Fibroblast of upper back skin (primary cell): ENCODE results near the gene NR5A1.

Experiments used
- DNase-seq: peaks from one replicate; pipeline ENCODE4 v3.0.0-alpha.2; 2013

NR5A1 gene

DNA sequence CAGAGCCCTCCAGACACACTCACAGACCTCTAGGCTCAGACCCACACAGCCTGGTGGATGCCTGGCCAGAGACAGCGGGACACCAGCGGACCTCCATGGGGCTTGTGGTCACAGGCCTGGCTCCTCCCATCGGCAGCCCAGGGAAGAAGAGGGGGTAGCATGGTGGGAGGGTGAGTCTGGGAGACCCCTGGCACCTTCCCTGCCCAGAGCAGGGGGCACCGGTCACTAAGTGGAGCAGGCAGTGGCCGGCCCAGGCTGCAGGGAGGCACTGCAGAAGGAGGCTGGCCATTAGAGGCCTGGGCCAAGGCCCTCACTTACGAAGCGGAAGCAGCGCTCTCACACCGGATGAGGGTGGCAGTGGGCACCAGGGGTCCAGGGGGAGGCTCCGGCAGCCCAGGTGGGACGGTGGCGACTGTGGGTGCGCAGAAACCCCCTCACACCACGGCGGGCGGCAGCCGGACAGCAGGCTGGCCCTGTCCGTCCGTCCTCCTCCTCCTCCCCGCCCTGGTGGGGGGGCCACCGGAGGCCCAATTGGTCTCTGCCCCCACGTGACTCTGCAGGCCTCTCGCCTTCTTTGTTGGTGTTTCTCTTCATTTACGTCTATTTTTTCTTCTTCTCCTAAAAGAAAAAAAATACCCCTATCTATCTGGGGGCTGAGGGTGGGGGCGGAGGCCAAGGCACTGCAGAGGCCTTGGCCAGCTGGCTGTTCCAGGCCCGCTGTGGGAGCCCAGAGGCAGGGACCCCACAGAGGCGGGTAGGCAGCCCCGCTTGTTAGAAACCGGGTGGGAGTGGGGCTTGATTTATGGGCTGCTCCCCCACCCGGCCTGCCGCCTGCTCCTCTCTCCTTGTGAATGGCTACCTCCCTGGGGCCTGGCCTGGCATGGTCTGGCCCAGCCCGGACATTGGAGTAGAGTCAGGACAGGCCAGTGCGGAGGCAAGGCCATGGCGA, at the start of gene NR5A1:
TSS of gene NR5A1 (minus strand) at position 469 of the 949 bp plus-strand sequence. CDS start 4,004 bp downstream, outside the sequence.
- DNase-seq = no peak

DNA sequence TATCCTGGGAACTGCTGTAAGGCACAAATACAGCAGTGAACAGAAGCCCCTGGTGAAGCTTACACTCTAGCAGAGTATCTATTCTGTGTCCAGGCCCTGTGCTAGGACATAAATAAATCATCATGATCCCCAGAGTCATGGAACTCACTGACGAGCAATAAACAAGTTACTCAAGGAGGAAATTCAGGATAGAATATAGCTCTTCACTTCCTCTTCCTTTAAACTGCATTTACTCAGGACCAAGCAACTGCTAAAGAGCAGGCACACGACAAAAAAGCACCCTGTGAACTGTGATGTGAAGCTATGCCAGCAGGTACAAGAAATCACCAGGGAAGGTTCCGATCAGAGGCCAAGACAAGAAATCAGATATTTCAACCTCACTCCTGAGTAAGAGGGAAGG, 47.8 kb upstream of the NR5A1 start:
- DNase-seq = no peak

DNA sequence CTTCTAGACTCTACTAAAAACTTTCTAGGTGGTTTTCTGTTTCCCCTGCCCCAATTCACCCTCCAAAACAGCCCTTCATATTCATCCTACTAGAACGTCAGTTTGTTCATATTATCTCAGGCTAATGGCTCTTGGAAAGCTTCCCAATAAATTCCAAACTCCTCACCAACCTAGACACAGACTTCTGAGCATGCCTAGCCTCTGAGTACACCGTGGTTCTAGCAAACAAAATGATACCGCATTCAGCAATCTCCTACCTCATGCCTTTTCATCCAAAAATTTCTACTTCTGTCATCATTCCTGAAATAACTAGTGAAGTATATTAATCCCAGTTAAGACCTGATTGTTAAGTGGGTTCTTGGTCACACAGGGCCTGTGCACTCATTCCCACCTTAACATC, 46.5 kb upstream of the NR5A1 start:
- peak; percentile 95 for DNase-seq

DNA sequence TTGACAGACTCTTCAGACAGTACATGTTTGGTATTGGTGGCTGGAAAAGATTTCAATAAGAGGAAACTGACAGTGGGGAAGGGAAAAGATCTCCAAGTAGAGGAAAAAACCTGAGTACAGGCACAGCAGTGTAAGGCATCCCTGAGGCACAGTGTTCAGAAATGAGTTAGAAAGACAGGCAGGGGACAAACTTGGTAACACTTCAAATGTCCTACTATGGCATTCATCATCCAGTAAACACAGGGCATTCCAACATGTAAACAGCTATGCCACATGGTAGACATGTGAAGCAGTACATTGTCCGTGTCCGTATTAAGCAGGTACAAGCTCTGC, 45.0 kb upstream of the NR5A1 start:
- DNase-seq = no peak

DNA sequence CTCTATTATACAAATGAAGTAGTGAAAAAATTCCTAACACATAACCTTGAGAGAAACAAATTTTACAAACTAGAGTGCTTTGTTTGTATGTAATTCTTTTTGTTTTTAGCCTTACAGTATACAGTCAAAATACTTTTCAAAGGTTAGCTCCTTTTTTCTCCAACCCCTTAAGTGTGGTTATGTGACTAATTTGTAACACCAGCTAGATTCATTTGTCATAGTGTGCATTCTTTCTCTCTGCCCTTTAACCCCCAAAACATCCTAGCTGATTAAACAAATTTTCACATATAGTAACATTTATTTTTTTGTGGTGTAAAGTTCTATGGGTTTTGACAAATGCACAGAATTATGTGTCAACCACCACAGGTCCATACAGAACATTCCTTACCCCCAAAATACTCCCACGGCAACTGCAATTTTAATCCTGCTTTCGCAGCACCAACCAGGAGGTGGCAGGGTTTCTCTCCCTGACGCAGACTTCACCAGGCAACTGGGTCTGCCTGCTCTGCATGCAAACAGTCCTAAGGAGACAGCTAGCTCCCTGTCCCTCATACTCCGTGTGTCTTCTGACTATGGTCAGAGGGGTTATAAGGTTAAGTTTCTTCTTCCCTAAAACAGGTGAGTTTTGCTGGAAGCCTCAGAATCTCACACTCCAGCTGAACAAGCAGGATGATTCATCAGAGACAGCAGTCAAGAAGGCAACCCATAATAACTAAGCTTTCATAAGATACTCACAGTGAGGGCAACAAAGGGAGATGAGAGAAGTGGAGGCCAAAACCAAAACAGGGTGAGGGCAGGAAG, 44.5 kb upstream of the NR5A1 start:
- peak; percentile 77 for DNase-seq

DNA sequence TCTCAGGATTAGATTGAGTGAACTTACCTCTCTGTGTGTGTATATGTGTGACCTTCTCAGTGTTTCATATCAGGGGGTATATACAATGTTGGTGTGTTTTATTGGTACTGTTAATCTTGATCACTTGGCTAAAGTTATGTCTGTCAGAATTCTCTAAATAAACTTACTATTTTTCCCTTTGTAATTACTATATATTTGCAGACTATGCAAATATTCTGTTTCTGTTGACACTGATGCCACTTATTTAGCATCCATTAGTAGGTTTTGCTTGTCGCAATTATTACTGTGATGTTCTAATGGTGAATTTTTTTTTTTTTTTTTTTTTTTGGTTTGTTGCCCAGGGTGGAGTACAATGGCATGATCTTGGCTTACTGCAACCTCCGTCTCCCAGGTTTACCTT, 42.9 kb upstream of the NR5A1 start:
- DNase-seq = no peak

DNA sequence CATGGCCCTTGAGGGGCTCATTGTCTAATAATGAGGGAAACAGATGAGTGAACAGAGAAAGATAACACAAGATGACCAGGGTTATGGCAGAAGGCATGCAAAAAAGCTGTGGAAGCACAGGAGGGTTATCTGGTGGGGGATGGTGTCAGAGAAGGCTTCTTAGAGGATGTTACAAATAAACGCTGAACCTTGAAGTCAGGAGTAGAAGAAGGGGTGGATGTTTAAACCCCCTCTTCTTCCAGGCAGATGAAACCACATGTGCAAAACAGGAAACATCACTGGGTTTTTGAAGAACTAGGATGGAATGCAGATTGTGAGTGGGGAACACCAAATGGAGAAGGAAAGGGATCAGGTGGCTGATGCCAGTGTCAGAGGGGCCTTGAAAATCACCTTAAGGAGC, 41.8 kb upstream of the NR5A1 start:
- DNase-seq = no peak

DNA sequence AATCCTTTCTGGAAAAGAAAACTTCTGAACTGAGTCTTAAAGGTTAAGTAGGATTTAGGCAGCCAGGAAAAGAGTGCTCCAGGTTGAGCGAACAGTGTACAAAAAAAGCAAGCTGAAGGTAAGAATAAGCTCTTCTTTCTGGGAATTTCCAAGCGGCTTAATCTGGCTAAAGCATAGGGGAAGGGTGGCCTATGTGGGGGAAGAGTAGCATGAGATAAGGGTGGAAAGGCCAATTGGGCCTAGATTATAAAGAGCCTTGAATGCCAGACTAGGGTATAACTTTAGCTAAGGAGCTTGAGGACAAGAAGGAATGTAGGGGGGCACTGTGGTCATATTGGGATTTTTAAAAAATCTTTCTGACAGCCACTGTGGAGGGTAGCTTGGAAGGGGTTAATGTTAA, 37.3 kb upstream of the NR5A1 start:
- DNase-seq = no peak

DNA sequence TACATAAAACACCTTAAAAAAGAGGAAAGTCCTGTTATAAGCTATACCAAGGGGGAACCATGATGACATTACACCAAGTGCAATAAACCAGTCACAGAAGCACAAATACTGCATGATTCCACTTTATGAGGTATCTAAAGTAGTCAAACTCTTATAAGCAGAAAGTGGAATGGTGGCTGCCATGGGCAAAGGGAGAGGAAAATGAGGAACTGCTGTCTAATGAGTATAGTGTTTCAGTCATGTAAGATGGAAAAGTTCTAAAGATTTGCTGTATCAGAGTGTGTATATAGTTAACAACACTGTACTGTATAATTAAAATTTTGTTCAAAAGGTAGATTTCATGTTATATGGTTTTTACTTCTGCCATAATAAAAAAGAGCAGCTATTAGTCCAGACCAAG, 34.6 kb upstream of the NR5A1 start:
- DNase-seq = no peak

DNA sequence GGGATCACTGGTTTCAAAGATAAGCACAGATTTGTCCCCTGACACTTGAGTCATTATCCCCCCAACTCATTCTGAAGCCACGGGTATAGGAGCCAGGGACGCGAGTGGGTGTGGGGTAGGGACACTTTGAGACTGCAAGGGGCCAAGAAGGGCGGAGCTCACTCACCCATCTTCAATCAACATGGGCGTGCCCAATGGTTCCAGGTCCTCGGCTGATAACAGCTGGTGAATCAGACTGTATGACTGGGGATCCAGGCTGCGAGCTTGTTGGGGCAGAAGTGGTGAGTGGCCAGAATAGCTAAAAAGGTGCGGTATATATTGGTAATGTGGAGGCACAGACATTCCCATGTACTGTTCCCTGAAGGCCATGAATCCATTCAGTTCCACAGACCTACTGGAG, 30.7 kb upstream of the NR5A1 start:
- DNase-seq = no peak

DNA sequence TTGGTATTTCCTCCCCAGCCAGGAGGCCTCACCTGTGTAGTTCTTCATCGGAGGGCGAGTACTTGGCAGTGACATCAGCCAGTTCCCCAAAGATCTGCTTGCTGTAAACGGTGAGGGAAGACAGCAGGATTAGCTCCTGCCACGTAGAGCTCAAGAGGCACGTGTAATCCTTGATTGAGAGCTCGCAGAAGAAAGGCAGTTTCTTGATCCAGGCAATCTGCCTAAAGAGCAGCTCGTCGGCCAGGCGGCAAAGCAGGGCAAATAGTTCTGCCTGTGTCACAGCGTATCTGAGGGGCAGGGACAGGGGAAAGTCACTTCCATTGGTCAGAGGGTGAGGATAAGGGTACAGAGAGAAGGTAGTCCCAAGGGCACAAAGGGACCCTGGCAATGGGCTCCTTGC, 28.6 kb upstream of the NR5A1 start:
- no peak for DNase-seq

DNA sequence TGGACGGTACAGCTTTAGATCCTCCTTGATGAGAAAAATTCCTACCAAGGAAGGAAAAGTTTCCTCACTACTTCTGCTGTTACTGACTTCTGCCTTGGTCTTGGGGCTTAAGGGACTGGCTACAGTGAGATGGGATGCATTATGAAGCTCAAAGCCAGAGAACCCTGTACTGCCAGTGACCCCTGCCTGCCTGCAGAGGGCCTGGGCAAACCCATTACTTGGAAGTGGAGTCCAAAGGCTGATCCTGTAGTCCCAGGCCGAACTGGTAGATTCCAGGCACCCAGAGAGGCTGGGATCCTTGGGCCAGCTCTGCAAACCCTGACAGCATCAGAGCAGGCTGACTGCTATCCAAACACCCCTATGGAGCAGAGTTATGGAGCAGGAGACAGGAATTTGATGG, 25.7 kb upstream of the NR5A1 start:
- no peak for DNase-seq

DNA sequence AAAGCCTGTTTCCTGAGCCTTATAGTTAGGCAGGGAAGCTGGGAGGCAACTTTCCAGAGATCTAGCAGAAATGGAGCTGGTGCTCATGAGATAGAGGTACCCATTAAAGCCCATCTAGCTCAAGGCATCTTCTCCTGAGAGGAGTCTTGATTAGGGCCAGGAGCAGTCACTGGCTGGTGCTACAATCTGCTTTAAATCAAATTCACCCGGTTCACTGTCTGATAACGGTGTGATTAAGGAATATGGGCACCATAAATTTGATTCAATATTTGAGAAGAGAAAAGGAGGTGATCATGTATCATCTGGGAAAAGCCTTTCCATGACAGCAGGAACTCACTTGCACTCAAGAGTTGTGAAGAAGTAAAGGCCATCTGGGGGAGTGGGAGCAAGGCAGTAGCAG, 23.9 kb upstream of the NR5A1 start:
- DNase-seq = no peak

DNA sequence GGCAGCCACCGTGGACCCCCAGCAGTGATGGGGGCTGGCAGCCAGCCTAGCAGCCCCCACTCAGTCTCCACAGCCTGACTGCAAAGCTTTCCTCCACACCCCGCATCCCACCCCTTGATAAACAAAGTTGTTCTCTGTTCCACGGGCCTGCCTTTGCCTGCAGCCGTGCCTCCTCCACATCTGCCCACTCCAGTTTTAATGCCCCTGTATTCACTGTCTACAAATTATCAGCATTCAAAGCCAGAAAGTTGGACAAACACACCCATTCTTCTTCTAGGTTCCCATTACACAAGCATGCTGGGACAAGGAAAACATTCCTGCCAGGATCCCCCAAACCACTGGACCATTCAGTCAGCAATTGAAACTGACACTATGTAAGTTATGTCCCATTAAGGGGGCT, 23.0 kb upstream of the NR5A1 start:
- DNase-seq = no peak

DNA sequence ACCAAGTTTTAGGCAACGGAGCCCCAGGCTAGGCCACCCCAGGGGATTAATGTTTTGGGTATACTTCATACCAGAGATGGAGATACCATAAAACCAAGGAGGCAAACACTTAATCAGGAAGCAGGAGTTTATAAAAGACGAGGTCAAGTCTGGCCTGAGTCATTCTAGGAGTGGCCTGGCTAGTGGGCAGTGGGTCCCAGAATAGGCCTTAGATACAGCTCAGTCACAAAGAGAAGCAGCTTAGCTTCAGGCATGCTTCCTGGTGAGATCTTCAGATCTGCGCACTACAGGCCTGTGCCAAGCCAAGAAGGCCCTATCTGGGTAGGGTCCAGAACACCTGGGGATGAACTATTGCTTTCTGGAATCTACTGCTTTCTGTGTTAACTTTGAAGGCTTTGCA, 20.6 kb upstream of the NR5A1 start:
- DNase-seq = no peak

DNA sequence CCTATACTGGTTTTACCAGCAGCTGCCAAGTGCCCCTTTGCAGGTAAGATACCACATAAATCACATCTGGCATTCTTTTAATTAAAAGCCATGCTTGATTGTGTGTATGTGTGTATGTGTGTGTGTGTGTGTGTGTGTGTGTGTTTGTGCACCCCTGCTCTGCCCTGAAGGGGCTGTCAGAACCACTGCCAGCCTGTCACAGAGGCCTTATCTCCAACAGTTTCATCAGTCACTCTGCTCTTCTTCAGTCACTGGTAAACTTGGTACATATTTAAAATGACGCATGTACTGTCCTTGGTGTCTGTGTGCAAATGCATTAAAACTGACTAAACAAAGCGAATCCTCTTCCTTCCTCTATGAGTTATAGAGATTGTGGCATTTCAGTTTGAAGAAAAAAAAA, 19.0 kb upstream of the NR5A1 start:
- DNase-seq = no peak

DNA sequence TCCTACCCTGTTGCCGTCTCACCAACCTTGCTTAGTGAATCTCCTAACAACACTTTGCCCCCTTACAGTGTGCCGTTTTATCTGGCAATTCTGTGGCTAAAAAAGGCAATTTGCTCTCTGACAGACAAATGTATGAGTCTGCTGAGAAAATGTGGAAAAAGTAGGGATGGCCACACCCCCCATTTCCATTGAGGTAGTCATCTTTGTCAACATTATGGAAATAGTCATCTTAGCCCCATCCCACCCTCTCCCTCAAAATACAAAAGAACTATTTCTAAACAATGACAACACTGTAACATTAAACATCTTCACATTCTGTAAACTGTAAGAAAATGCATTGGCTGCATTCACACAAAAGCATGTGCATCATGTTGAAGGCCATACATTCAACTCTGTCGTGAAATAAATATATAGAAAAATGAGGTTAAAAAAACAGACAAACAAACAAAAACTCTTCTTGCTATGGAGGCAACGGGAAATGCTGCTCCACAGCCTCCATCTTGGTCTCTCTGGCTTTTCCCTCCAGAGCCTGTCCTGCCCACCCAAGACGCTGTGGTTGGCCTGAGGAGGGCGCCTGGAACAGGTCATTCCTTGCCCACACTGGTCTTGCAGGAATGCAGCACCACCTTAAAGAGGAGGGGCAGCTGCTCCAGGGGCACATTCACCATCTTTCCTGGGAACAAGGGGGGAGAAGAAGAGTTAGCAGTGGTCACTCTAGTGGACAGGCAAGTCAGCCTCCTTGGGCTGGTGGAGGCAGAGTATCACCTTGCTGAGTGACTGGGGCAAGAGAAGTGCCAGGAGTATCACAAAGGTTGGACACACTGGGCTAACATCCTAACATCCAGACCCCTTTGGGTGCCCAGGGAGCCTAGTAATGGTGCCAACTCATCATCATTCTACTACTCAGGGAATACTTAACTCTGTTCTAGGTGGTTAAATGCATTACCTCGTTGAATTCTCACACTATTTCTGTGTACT, 15.2 kb upstream of the NR5A1 start:
- DNase-seq = no peak

DNA sequence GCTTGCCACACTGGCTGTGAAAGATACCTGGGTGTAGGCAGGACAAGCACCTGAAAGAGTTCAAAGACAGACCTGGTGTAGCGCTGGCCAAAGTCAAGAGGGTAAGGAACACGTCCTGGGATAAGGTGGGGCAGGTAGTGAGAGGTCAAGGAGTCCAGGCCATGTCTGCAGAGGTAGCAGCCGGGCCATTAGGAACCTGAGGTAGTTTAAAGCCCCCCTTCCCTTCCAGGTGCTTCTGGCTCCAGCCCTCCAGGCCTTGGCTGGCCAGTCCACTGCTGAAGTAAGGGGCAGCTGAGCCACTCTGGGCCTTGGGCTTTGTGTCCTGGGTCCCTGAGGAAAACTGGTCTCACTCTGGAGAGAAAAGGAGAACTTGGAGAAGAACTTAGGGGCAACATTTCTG, 13.9 kb upstream of the NR5A1 start:
- no peak for DNase-seq

DNA sequence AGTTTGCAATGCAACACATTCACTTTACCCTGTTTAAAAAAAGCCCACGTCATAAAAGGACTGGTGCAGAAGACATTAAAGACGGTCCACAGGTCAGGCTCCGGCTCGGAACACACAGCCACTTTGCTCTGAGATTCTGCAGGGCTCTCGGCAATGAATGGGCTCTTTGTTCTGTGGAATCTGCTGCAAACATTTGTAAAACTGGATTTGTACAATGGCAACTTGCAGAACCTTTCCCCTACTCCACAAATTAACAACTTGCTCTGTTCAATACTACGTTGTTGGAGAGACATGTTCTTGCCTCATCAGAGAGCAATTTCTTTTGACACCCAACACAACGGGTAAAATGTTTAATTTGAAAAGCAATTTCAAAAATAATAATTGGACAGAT, 13.0 kb upstream of the NR5A1 start:
- DNase-seq = no peak

DNA sequence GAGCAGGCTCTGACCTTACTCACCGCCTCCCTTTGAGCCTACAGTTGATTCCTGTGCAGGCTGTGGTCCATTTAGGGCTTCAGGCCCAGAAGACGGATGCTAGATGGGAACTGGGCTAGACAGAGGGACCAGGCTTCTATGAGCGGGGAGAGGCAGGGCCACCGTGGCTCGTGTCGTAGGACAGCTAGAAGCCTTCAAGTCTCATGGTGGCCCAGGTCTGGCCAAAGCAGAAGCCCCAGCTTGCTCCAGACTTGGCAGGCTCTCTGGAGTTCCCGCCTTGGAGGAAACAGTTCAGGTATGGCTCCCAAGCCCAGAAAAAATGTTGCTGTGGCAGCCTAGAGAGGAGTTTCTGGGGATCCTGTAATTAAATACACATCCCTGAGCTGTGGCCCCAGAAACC, 10.9 kb upstream of the NR5A1 start:
- no peak for DNase-seq

DNA sequence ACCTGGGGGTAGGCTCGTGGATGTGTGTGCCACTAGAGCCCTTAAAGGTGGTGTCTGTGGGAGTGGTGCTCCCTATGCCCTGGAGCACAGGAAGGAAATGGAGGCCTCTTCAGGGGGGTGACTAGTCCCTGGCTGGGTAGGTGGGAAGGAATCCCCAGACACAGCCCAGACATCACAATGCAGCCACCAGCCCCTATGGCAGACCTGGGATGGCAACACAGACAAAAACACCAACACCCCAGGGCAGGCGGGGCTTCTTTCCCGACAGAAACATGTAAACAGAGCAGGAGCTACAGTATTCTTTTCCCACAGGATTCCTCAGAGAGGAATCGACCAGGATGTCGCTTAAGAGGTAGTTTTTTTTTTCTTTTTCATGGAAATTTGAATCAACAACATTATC, 10.4 kb upstream of the NR5A1 start:
- no peak for DNase-seq

DNA sequence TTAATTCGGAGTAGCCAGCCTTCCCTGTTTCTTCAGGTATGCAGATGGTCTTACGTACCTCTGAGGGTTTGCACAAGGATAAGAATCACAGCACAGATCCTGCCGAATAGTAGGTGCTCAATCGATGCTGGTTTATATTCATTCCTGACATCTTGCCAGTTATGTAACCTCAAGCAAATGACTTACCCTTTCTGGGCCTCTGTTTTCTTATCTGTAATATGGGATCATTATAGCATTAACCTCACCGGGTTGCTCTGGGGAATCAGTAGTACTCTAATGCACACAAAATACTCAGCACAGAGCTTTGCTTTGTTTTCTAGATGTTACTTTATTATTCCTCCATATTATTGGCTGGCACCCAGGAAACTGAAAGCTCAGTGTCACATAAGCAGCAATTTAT, 7.7 kb upstream of the NR5A1 start:
- DNase-seq = no peak

DNA sequence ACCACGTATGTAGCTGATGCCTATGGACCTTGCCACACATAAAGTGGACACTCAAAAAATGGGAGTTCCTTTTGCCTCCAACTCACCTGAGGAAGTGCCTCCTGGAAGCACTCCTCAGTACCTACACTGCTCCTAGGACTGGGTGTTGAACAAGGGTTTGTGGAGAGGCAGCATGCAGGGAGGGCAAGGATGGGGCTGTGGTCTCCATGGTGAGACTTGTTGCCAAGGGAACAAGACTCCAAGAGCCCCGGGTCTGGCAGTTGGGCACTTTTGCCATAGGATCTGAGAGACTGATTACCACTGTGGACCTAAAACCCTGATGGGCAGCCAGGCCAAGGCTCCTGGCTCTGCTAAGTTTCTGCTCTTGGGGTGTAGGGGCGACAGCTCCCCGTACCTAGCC, 6.9 kb upstream of the NR5A1 start:
- no peak for DNase-seq
